ENCODE results near the gene HTR3A.

- TF ChIP-seq, protein P1, sequence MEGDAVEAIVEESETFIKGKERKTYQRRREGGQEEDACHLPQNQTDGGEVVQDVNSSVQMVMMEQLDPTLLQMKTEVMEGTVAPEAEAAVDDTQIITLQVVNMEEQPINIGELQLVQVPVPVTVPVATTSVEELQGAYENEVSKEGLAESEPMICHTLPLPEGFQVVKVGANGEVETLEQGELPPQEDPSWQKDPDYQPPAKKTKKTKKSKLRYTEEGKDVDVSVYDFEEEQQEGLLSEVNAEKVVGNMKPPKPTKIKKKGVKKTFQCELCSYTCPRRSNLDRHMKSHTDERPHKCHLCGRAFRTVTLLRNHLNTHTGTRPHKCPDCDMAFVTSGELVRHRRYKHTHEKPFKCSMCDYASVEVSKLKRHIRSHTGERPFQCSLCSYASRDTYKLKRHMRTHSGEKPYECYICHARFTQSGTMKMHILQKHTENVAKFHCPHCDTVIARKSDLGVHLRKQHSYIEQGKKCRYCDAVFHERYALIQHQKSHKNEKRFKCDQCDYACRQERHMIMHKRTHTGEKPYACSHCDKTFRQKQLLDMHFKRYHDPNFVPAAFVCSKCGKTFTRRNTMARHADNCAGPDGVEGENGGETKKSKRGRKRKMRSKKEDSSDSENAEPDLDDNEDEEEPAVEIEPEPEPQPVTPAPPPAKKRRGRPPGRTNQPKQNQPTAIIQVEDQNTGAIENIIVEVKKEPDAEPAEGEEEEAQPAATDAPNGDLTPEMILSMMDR (IDR thresholded peaks at IDR 0.05): no peak
- TF ChIP-seq POLR2A (IDR thresholded peaks at IDR 0.05) (no peak), EP300 (IDR thresholded peaks at IDR 0.05) (no peak)
Observed at GRCh38 chr11:113937918-113938317, 37.0 kb upstream of the HTR3A start.
